Measurements from ENCODE around the gene TP53INP2.
"Not testable (repeated sequence)": the region's sequence is repeated elsewhere in the genome, so short reads cannot be mapped to it uniquely, and the experiment has no call there.

TP53INP2 gene

DNA sequence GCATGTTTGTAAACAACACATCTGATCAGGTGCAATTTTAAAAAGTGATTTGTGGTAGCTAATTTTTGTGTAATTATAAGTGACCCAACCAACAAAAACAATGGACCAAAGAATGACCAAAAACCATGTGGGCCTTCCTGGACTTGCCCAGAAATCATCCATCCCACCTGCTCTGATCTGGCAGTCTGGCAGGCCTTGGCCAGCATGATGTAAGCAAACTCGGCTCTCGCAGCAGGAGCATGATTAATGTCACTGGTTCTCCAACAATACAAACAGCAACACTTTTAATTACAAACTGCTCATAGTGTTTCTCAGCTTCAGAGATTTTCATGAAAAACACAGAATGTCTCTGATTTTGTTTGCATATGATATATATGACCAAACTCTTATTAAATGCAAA is 16.1 kb downstream of the TP53INP2 start:
- no peak for DNase-seq (ENCODE audit: low read depth in 2 of 2)

DNA sequence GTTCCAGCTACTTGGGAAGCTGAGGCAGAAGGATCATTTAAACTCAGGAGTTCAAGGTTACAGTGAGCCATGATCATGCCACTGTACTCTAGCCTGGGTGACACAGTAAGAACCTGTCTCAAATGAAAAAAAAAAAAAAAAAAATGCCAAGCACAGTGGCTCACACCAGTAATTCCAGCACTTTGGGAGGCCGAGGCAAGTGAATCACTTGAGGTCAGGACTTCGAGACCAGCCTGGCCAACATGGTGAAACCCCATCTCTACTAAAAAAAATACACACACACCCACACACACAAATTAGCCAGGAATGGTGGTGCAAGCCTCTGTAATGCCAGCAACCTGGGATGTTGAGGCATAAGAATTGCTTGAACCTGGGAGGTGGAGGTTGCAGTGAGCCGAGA is 18.4 kb downstream of the TP53INP2 start:
- not testable (repeated sequence) for DNase-seq (ENCODE audit: low read depth in 2 of 2)

DNA sequence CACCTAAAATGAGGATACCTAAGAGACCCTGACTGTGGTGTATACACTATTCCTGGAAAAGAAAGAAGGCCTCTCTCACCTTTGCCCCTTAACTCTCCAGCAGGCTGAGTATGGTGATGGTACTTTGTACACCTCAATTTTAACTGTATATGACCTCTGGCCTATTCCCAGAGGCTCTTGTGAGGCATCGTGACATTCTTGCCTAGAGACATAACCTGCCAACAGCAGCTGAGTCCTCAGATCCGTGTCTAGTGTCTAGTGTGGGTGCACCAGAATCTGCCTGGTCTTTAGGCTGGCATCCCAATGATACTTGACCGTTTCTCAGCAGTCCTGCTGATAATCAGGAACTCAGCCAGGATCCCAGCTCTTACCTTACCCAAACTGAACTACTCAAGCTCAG is 20.0 kb downstream of the TP53INP2 start:
- DNase-seq (ENCODE audit: low read depth in 2 of 2): no peak

DNA sequence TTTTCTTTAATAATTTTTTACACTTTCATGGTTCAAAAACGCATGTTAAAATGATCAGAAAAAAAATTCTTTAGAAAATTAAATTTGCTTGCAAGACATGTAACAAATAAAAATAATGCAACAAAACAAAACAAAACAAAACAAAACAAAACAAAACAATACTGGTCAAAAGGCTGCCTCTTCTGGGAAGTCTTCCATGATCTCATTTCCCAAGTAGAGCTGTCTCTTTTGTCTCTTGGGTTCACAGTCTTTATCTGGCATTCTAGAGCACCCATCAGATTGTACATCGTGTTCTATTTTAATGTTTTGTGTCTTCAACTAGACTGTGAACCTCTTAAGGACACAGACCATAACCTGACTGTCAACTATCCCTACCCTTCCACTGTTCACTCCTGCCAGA is 25.3 kb downstream of the TP53INP2 start:
- no peak for DNase-seq (ENCODE audit: low read depth in 2 of 2)

DNA sequence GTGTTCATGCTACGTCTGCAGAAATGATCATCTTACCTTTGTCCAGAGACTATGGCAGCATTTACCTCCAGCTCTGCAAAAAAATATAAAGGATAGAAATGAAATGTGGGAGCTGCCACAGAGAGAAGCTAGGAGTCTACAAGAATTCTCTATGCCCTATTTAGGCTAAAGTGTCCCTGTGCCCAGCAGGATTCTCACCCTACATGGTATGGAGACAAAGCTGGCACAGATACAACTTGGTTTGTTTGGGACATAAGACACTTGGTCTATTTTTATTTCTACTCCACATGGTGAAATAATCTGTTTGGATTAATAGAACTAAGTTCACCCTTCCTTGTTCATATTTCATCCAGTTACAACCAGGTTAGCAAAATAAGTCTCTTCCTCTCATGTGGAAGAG is 28.4 kb downstream of the TP53INP2 start:
- no peak for DNase-seq (ENCODE audit: low read depth in 2 of 2)

DNA sequence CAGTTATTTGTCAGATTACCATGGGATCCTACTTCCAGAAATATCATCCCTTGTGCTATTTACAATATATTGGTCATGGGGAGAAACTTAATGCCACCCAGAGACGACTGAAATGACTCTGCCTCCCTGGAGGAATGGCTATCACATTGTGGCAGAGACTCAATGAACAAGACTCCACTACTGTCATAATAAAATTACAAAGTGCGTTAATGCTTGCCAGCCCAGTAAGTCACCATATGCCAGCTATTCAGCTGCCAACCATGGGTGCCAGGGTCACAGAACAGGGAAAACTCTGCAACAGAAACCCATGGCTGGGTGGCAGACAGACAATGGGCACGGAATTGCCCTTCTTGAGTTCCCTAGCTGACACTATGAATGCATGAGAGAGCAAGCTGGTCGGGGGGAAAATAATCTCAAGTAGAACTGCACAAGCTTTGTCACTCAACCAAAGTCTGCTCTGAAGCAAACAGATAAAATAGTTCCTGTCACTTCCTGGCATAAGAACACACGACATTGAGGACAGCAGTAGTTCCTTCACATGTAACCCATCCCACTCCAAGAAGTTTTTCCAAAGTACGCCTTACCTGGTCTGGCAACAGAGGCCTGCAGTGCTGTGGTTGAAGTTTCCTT is 32.1 kb downstream of the TP53INP2 start:
- no peak for DNase-seq (ENCODE audit: low read depth in 2 of 2)

DNA sequence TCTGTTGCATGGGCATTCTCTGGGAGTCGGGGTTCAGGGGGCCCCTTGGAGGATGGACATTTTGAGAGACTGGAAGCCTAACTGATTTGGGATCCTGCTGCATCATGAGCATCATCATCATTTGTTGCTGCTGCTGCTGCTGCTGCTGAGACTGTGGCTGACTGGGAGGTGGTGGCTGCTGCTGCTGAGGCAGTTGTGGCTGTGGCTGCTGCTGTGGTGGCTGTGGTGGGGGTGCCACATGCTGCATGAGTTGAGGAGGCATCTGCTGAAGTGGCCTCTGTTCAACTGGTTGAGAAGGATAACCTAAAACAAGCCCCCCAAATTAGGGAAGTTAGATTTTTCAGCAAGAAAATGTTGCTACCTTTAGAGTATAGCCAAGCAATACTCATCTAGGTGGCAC is 38.9 kb downstream of the TP53INP2 start:
- DNase-seq (ENCODE audit: low read depth in 2 of 2): no peak

DNA sequence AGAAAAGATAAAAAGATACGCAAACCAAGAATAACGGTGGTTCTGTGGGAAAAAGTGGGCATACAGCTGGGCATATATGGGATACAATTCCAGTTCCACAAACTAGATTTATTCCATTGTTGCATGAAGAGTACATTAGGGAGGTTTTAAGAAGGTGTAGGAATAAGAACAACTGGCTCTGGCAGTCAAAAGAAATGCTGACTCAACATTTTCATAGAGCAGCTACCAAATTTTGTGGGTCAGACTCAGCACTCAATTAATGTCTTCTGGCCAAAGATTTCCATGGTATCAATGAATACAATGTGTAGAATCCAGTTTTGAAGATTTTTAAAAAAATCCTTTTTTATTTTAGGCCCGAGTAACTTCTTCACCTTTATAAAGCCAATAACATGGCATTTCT is 40.2 kb downstream of the TP53INP2 start:
- DNase-seq (ENCODE audit: low read depth in 2 of 2): no peak

DNA sequence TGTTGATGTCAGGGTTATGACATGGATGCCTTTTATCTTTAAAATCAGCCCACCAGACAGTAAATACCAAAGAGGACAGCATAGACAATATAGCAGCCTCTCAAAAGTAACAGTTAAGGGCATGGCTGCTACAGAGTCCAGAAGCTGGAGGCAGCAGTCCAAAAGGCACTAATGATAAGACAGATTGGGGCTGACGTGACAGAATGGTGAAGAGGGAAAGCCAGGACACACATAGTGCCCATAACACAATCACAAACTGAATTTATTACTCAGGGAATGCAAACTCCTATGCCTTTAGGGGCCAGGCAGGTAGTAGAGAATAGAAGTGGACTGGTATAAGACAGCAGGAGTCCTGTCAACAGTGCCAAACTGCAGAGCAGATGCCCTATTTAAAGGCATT is 40.7 kb downstream of the TP53INP2 start:
- DNase-seq (ENCODE audit: low read depth in 2 of 2): no peak

DNA sequence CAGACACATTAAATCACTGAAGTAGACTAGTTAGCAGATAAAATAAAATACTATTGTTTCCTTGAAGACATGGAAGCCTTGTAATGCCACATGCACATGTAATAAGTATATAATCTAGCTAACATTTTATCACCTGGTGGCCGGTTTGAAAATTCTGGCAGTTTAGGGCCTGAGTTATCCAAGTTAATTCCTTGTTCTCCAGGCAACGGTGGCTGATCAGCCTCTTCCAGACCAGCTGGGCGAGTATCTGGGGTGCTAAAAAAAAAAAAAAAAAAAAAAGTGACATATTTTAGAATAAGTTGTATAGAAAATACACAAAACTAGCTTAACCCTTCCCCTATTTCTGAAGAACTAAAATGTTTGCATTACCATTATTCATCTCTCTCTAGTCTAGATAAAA is 42.5 kb downstream of the TP53INP2 start:
- DNase-seq (ENCODE audit: low read depth in 2 of 2): no peak

DNA sequence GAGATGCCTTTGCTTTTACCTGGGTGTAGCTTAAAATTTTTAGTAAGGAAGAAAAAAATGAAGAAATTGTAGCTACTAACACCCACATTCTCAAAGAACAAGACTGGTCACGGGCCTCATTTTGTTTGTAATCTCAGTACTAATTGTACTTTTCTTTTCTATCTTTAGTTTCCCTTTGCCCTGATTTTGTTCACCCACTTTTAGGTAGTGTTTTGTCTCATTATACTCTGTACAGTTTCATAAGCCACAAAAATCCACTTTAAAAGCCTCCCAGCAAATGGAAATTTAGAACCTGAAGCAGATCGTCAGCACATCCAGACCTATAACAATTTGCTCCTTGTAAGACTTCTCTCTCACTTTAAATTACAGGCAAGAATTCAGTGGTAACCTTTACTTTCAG is 43.3 kb downstream of the TP53INP2 start:
- DNase-seq (ENCODE audit: low read depth in 2 of 2): no peak

DNA sequence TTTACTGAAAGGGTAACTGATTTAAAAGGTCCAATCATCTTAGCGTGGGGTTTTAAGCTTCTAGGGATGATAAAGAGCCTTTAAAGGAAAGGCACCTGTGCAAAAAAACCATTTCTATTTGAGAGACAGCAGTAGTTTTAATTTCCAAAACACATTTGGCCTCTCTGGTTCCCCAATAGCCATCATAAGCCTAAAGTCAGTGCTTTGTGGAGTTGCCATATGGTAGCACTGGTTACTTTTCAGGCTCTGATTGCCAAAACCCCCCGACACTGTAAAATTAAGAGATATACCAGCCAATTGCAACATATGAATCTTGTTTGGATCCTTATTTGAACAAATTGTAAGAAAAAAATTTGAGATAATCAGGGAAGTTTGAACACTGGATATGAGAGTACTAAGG is 44.6 kb downstream of the TP53INP2 start:
- DNase-seq (ENCODE audit: low read depth in 2 of 2): no peak

DNA sequence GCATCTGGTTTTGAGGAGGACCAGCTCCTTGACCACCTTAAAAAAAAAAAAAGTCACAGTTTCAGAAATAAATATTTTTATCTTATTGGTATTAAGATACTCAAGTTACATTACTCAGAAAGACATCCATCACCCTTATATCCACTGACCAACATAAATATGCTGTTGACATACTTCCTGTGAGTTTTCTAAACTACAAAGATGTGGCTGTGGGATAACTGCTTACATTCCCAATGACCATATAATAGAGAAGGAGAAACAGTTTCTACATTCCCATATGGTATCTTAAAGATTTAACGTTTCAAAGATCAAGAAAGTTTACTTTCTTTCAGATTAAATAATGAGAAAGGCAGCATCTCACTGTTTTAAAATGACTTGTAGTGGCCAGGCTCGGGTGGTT is 46.3 kb downstream of the TP53INP2 start:
- no peak for DNase-seq (ENCODE audit: low read depth in 2 of 2)

DNA sequence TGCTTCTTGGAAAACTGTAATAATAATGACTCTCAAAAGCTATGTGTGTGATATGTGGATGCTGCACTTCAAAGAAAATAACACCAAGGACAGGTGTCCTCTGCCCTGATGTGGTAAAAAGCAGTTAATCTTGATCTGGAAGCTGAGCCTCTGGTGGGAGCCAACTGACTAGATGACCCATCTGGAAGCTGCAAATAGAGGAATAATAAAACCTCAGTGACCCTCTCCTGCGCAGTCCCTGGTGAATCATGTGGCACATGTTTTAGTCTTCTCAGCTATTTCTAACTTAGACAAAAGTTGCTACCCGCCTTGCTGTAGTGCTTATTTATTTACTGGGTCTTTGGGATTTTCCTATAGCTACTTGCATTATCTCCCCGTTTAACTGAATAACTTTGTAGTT is 47.3 kb downstream of the TP53INP2 start:
- DNase-seq (ENCODE audit: low read depth in 2 of 2): no peak

DNA sequence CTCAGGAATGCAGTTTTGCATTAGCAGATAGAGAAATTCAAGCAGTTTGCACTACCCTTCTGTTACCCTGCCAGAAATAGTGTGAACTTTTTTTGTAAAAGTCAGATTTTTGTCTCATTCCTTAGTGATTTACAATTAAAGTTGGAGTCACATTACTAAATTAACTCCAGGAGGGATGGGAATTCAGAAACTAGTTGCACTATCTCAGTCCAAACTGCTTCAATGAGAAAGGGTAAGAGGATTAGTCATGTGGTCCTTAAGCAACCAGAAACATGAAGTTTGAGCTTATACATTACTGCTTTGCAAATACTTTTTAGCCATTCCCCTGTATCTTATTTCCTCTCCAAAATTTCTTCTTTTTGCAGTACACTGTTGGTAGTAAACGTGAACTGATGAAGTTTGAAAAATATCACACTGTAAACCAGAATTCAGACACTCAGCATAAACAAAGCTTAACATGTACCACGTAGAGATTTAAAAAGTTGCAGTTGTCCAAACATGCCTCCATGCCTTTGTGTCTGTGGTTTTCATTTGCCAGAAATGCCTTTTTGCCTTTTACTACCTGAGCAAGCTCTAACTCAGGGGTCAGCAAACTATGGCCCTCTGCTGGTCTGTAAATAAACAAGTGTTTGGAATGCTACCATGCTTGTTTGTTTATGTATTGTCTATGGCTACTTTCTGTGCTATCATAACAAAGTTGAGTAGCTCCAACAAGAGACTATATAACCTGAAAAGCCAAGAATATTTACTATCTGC is 49.7 kb downstream of the TP53INP2 start:
- DNase-seq (ENCODE audit: low read depth in 2 of 2): no peak

DNA sequence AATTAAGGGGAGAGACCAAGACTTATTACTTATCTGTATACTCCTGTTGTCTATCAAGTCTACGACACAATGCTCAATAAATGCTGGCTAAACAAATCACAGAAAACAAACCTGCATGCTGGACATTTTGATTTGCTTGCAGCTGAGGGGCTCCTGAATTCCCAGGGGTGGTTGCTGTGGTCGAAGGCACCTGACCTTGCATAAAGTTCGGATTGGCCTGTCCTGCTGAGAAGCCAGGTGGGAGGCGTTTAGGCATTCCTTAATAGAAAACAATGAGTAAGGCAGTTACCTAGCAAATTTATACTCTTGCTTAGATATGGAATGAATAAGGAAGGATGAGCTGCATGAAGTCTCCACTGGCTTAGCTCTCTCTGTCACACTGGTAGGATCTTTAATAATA is 50.5 kb downstream of the TP53INP2 start:
- DNase-seq (ENCODE audit: low read depth in 2 of 2): no peak

DNA sequence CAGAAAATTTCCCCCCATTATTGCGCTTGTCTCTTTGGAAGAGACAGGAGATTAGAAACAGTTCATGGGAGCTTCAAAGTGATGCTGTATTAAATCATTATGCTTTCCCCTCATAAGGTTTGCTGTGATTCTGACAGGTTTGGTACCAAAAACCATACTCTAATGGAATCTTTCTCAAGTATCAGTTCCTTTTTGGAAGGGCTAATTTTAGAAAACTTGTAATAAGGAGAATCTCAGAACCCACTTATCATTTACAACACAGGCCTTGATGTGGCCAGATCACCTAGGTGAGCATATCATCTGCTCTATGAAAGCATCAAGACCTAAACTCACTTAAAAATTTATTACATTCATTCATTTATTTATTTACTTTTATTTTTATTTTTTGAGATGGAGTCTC is 51.2 kb downstream of the TP53INP2 start:
- no peak for DNase-seq (ENCODE audit: low read depth in 2 of 2)

DNA sequence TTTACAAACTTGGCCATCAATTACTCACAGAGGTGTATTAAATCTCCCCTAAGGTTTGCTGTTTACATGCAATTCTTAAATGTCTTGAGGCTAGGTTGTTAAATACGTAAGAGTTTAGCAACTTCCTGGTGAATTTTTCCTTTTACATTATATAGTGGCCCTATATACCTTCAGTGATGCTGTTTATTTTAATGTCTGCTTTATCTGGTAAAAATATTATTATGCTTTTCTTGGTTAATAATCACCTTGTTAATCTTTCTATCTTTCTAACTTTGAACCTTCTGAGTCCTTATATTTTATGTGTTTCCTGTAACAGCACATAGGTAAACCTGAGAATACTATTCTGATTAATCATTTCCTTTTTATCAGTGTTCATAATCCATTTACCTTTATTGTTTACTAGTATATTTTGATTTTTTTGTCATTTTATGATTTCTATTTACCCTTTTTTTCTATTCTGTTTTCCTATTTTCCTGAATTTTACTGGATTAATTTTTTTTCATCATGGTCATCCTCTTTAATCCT is 57.9 kb downstream of the TP53INP2 start:
- no peak for DNase-seq (ENCODE audit: low read depth in 2 of 2)
